Stimulated activated CD4-positive, alpha-beta T cell treated with anti-CD3 and anti-CD28 coated beads, Interleukin-1b, Interleukin-23, amount 100 ng/mL, for 48 hours (primary cell): ENCODE measurements around the gene DLG5.

ENCODE experiments used
- DNase-seq: peaks from one replicate; pipeline ENCODE4 v3.0.0-alpha.2; 2020

DLG5 gene

GRCh38 chr10:77811831-77812430, 114.6 kb downstream of the DLG5 start:
- DNase-seq, result no peak

- DNase-seq, result no peak
These were observed 115.9 kb downstream of the DLG5 start for GRCh38 chr10:77810446-77811335.

- DNase-seq, result no peak
These were observed 117.2 kb downstream of the DLG5 start for GRCh38 chr10:77809336-77809735.

GRCh38 chr10:77807706-77808105, 118.8 kb downstream of the DLG5 start:
- DNase-seq, result no peak

- no peak for DNase-seq
These were observed 119.9 kb downstream of the DLG5 start for GRCh38 chr10:77806511-77807157.

GRCh38 chr10:77805676-77806075, 120.9 kb downstream of the DLG5 start:
- no peak for DNase-seq

GRCh38 chr10:77804371-77804770, 122.2 kb downstream of the DLG5 start:
- DNase-seq, result no peak

- DNase-seq, result peak; percentile 59
These were observed 124.9 kb downstream of the DLG5 start for GRCh38 chr10:77801474-77802161.

- DNase-seq, result no peak
These were observed 125.8 kb downstream of the DLG5 start for GRCh38 chr10:77800738-77801266.

GRCh38 chr10:77800320-77800719, 126.2 kb downstream of the DLG5 start:
- no peak for DNase-seq

- DNase-seq, result no peak
These were observed 127.2 kb downstream of the DLG5 start for GRCh38 chr10:77799352-77799751.

- no peak for DNase-seq
These were observed 127.6 kb downstream of the DLG5 start for GRCh38 chr10:77798940-77799339.

- DNase-seq, result no peak
These were observed 130.1 kb downstream of the DLG5 start for GRCh38 chr10:77796311-77796915.

GRCh38 chr10:77795426-77796055, 131.0 kb downstream of the DLG5 start:
- no peak for DNase-seq

- no peak for DNase-seq
These were observed 132.1 kb downstream of the DLG5 start for GRCh38 chr10:77794256-77795142.

- DNase-seq, result no peak
These were observed 132.7 kb downstream of the DLG5 start for GRCh38 chr10:77793831-77794230.

- no peak for DNase-seq
These were observed 134.4 kb downstream of the DLG5 start for GRCh38 chr10:77792155-77792554.

GRCh38 chr10:77791506-77791905, 135.0 kb downstream of the DLG5 start:
- DNase-seq, result no peak

- DNase-seq, result no peak
These were observed 136.7 kb downstream of the DLG5 start for GRCh38 chr10:77789861-77790260.

GRCh38 chr10:77789016-77789415, 137.5 kb downstream of the DLG5 start:
- DNase-seq, result no peak

- no peak for DNase-seq
These were observed 138.0 kb downstream of the DLG5 start for GRCh38 chr10:77788496-77789010.
